Osteocyte (in vitro differentiated cells): ENCODE results near the gene GRID1. TPM values are rescaled to one million over a fixed set of nuclear protein-coding genes. Genes with fewer than 3 reads are reported as not detected.
A peak's percentile ranks its signal among the peaks of the same experiment; 100 is the strongest.

Experiments
- DNase-seq: peaks from one replicate; pipeline ENCODE4 v3.0.0; 2021; ENCODE audit warnings: mixed read lengths; ENCODE audit not compliant: unreplicated experiment; ENCODE audit errors: extremely low spot score
- H3K27ac Mint-ChIP-seq: one replicate; pipeline ENCODE4 v1.8.0; 2021; ENCODE audit warnings: mild to moderate bottlenecking, mixed read lengths; ENCODE audit not compliant: unreplicated experiment
- H3K27me3 Mint-ChIP-seq: one replicate; pipeline ENCODE4 v1.8.0; 2021; ENCODE audit warnings: mixed read lengths; ENCODE audit not compliant: unreplicated experiment
- H3K36me3 Mint-ChIP-seq: one replicate; pipeline ENCODE4 v1.8.0; 2021; ENCODE audit warnings: mixed read lengths; ENCODE audit not compliant: unreplicated experiment
- H3K4me1 Mint-ChIP-seq: one replicate; pipeline ENCODE4 v1.8.0; 2021; ENCODE audit warnings: mixed read lengths; ENCODE audit not compliant: unreplicated experiment
- H3K4me3 Mint-ChIP-seq: one replicate; pipeline ENCODE4 v1.8.0; 2021; ENCODE audit warnings: mild to moderate bottlenecking, moderate library complexity, mixed read lengths; ENCODE audit not compliant: unreplicated experiment
- H3K9me3 Mint-ChIP-seq: one replicate; pipeline ENCODE4 v1.8.0; 2021; ENCODE audit warnings: mixed read lengths; ENCODE audit not compliant: unreplicated experiment
- CTCF ChIP-seq: fragments of 200-600 bp; sonication (generic); IDR thresholded peaks from 2 replicates; pipeline ENCODE4 v1.5.0; 2021; ENCODE audit warnings: antibody characterized with exemption, mild to moderate bottlenecking, moderate library complexity
- total RNA-seq: library from RNA; stranded (reverse); gene quantifications from 2 replicates; pipeline ENCODE4 v1.2.1, GENCODE V29; 2021

Gene GRID1
- total RNA-seq, 1 donor from 2014 or later: 0.11 TPM

- Mint-ChIP-seq H3K4me3 (no peak overlapping the region), H3K4me1 (no peaks in the 10 kb centered on the region), H3K27ac (no peak overlapping the region), H3K27me3 (no peaks in the 10 kb centered on the region), H3K36me3 (no peaks in the 10 kb centered on the region), H3K9me3 (no peaks in the 10 kb centered on the region)
- peak; percentile 11 for DNase-seq
- no peak for TF ChIP-seq CTCF
These were observed 701.5 kb downstream of the GRID1 start for GRCh38 chr10:85665078-85665477.

GRCh38 chr10:85661123-85661522, 705.5 kb downstream of the GRID1 start:
- peak; percentile 6 for DNase-seq
- no peaks in the 10 kb centered on the region for H3K27me3 Mint-ChIP-seq
- H3K9me3 Mint-ChIP-seq: no peaks in the 10 kb centered on the region
- no peak for TF ChIP-seq CTCF
- H3K36me3 Mint-ChIP-seq: no peaks in the 10 kb centered on the region
- H3K4me1 Mint-ChIP-seq: no peaks in the 10 kb centered on the region
- H3K4me3 Mint-ChIP-seq: no peak overlapping the region
- H3K27ac Mint-ChIP-seq: no peak overlapping the region

GRCh38 chr10:85659331-85659730, 707.3 kb downstream of the GRID1 start:
- no peak for TF ChIP-seq CTCF

GRCh38 chr10:85658518-85658917, 708.1 kb downstream of the GRID1 start:
- Mint-ChIP-seq H3K27ac (no peak overlapping the region), H3K36me3 (no peaks in the 10 kb centered on the region), H3K27me3 (no peaks in the 10 kb centered on the region), H3K4me1 (no peaks in the 10 kb centered on the region), H3K9me3 (no peaks in the 10 kb centered on the region), H3K4me3 (no peak overlapping the region)
- TF ChIP-seq CTCF: no peak
- no peak for DNase-seq

More at GRCh38 chr10:85659331-85659730, 707.3 kb downstream of the GRID1 start:
- H3K9me3 Mint-ChIP-seq: no peaks in the 10 kb centered on the region
- H3K4me3 Mint-ChIP-seq: no peak overlapping the region
- no peak for DNase-seq
- H3K4me1 Mint-ChIP-seq: no peaks in the 10 kb centered on the region
- H3K36me3 Mint-ChIP-seq: no peaks in the 10 kb centered on the region
- H3K27me3 Mint-ChIP-seq: no peaks in the 10 kb centered on the region
- H3K27ac Mint-ChIP-seq: no peak overlapping the region

- H3K4me1 Mint-ChIP-seq: no peaks in the 10 kb centered on the region
- no peaks in the 10 kb centered on the region for H3K27me3 Mint-ChIP-seq
- TF ChIP-seq CTCF: no peak
- DNase-seq: no peak
- no peaks in the 10 kb centered on the region for H3K36me3 Mint-ChIP-seq
- no peak overlapping the region for H3K4me3 Mint-ChIP-seq
- H3K9me3 Mint-ChIP-seq: no peaks in the 10 kb centered on the region
- H3K27ac Mint-ChIP-seq: no peak overlapping the region
These were observed 709.0 kb downstream of the GRID1 start for GRCh38 chr10:85657476-85658113.
